Daoy (cell line): ENCODE measurements around the gene EIF1AY. TPM values are rescaled to one million over a fixed set of nuclear protein-coding genes. Genes with fewer than 3 reads are reported as not detected.
"Not testable (repeated sequence)": the region's sequence is repeated elsewhere in the genome, so short reads cannot be mapped to it uniquely, and the experiment has no call there.

Experiments used
- DNase-seq: peaks from one replicate; pipeline ENCODE4 v3.0.0-alpha.2; 2015; ENCODE audit warnings: low read depth
- total RNA-seq: library from RNA; depleted of rRNA; stranded (reverse); fragments of >200 nt; shearing (Covaris generic); gene quantifications from 2 replicates; pipeline ENCODE4 v1.2.3, GENCODE V29; 2014; rRNA removed

EIF1AY gene, protein sequence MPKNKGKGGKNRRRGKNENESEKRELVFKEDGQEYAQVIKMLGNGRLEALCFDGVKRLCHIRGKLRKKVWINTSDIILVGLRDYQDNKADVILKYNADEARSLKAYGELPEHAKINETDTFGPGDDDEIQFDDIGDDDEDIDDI
- total RNA-seq = 0.51 and 0.86 TPM in 2 replicates

- DNase-seq = peak; percentile 0
These were observed at the start of gene EIF1AY for GRCh38 chrY:20575531-20576121. TSS of gene EIF1AY (plus strand) at chrY:20575776. CDS start at chrY:20575872, 96 bp downstream.

DNA sequence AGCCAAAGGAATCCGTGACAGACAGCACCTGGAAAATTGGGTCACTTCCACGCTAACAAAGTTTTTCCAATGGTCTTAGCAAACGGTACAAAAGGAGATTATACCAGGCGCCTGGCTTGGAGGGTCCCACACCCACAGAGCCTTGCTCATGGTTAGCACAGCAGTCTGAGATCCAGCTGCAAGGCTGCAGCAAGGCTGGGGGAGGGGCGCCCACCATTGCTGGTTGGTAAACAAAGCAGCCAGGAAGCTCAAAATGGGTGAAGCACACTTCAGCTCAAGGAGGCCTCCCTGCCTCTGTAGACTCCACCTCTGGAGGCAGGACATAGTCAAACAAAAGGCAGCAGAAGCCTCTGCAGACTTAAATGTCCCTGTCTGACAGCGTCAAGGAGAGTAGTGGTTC lies 47.1 kb upstream of the EIF1AY start:
- no peak for DNase-seq

GRCh38 chrY:20538186-20538585 lies 37.4 kb upstream of the EIF1AY start:
- DNase-seq = no peak

DNA sequence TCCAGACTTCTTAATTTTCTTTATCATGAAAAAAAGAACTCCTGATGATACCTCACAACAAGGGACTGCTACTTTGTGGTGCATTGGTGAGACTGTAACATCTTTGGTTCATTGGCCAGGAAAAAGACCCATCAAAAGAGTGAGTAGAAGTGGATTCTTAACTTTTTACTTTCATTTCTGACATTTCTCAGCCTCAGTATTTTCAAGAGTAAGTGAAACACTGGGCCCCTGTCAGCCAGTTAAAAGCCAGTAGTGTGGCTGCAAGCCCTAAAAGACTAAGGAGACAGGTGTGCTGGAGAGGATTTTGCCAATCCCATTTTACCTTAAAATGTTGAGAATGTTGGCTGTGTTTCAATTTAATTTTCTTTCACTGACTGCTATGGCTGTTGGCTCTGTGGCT lies 36.6 kb upstream of the EIF1AY start:
- DNase-seq = no peak

DNA sequence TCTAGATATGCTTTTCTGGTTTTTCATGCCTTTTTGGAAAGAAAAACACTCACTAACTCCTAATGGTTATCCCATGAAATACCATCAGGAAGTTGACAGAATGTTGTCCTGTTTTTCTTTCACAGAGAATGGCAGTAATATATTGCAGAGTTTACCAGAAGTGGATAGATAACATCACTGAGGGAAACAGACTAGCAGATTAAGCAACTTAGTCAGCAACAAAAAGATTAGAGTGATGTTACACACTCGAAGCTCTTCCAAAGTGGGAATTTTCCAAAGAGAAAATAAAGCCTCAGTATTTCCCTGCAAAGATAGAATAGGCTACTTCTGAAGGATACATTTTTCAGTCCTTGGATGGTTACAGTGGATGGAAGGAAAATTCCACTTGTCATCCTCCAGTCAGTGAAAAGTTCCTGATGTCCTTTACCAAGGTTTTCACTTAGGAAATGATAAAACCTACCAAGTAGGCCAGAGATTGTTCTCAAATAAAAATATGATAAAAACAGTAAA lies 31.1 kb upstream of the EIF1AY start:
- no peak for DNase-seq

- DNase-seq = no peak
These were observed 29.5 kb upstream of the EIF1AY start for GRCh38 chrY:20546071-20546470.

- DNase-seq = no peak
These were observed 26.3 kb upstream of the EIF1AY start for GRCh38 chrY:20549289-20549688.

GRCh38 chrY:20551840-20552239 lies 23.7 kb upstream of the EIF1AY start:
- DNase-seq = no peak

GRCh38 chrY:20552764-20553323 lies 22.7 kb upstream of the EIF1AY start:
- not testable (repeated sequence) for DNase-seq

GRCh38 chrY:20555820-20556219 lies 19.8 kb upstream of the EIF1AY start:
- DNase-seq = no peak

DNA sequence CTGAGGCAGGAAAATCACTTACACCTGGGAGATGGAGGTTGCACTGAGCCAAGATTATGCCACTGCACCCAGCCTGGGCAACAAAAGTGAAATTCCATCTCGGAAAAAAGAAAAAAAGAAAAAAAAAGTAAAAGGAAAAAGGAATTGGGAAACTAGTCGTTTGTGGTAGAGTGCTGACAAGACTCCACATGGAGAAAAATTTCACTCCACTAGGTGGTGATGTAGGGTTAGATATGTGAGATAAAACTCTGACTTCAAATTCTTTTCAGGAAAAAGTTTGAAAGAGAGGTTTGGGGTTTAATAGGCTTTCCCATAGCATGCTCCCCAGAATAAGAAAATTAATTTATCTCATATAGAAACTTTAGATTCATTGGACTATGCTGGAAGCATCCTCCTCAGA lies 16.9 kb upstream of the EIF1AY start:
- no peak for DNase-seq

DNA sequence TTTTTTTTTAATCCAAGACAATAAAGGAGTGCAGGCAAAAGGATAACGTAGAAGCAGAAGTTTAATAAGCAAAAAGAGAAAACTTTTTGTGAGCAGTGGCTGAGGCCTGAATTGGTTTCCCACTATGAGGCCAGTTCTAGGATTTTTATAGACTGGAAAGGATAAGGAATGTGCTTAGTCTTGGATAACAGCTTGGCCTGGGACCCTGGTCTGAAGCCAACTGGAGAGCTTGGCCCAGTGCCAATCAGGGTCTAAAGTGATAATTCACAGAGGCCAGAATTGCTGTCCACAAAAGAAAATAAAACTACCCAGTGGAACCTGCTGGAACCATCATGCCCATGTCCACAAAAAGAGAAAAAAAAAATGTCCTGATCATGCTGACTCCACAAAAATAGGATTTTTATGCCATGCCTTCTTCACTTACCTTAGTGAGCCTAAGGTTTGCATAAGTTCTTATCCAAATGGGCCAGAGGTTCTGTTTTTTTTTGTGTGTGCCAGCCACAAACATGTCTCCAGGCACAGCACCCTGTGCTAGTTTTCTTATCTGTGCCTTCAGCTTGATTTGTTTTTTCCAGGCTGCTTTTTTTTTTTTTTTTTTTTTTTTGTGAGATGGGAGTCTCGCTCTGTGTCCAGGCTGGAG lies 15.6 kb upstream of the EIF1AY start:
- no peak for DNase-seq

DNA sequence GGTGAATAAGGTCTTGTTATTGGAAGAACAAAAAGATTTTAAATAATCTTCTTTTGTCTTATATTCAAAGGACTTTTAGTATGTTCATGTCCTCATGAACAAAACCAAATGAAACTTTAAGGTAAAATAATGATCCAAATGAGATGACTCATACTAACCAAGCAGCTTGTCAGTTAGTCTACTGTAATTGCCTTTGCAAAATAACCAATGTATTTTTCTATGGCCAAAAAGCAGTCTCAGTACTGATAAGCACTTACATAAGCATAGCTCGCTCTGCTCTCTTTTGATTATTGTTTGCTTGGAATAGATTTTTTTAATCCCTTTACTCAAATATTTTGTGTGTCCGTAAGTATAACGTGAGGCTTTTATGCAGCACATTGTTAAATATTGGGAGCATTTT lies 4.3 kb upstream of the EIF1AY start:
- DNase-seq = no peak

GRCh38 chrY:20576506-20576905 lies 930 bp downstream of the EIF1AY start:
- no peak for DNase-seq

DNA sequence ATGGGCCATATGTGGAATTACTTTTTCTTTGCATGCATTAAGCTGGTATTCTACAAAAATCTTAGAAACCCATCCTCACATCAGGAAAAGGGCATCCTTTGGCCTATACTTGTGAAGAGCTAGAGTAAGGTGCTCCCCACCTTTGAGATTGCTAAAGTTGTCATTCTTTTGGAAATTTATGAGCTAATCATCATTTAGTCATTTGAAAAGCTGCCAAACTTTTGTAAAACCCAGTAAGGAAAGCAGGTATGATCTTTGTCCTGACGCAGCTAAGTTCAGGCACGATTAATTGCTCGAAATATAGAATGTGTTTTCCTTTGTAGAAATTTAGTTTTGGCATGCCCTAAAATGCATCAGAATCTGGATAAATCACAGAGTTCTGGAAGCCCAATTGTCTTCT lies 2.6 kb downstream of the EIF1AY start:
- DNase-seq = no peak

- no peak for DNase-seq
These were observed 6.1 kb downstream of the EIF1AY start for GRCh38 chrY:20581687-20582086.

- DNase-seq = no peak
These were observed 10.6 kb downstream of the EIF1AY start for GRCh38 chrY:20586161-20586560.

Other genes starting within 250 kb of the EIF1AY start
- 1.3 TPM in 1 of 2 replicates, not detected in the other for gene RPS4Y2, start 180.3 kb downstream of the EIF1AY start, total RNA-seq